HepG2 (cell line): Measurements from ENCODE around the gene PLPPR3. TPM values are rescaled to one million over a fixed set of nuclear protein-coding genes. Genes with fewer than 3 reads are reported as not detected.

Source experiments
- HNRNPH1 ChIP-seq: fragments of 200-400 bp; formaldehyde crosslinking; optimal IDR thresholded peaks from 2 replicates; pipeline ENCODE3; 2017; ENCODE audit warnings: mild to moderate bottlenecking, low read depth, low read length
- LRRFIP1 ChIP-seq: sonication (generic); formaldehyde crosslinking; conservative IDR thresholded peaks from 2 replicates; pipeline ENCODE4 v1.4.0; 2020; ENCODE audit warnings: missing genetic modification reagents
- MIXL1 ChIP-seq: IDR thresholded peaks from 2 replicates; pipeline ENCODE4 v1.6.1; 2016
- PRDM4 ChIP-seq: sonication (generic); formaldehyde crosslinking; IDR thresholded peaks from 2 replicates; pipeline ENCODE4 v1.9.0; 2021; ENCODE audit warnings: missing genetic modification reagents, borderline replicate concordance
- SRSF4 ChIP-seq: fragments of 200-400 bp; formaldehyde crosslinking; IDR thresholded peaks from one replicate; pipeline ENCODE4 v1.6.1; 2018; ENCODE audit warnings: mild to moderate bottlenecking, low read depth, low read length, moderate library complexity; ENCODE audit not compliant: poor library complexity, severe bottlenecking
- STAT5B ChIP-seq: sonication (generic); formaldehyde crosslinking; IDR thresholded peaks from 2 replicates; pipeline ENCODE4 v1.4.0; 2020; ENCODE audit warnings: missing genetic modification reagents
- ZBTB34 ChIP-seq: sonication (generic); formaldehyde crosslinking; IDR thresholded peaks from 2 replicates; pipeline ENCODE4 v1.8.0; 2022; ENCODE audit warnings: mild to moderate bottlenecking, missing genetic modification reagents
- ZNF407 ChIP-seq: sonication (generic); formaldehyde crosslinking; IDR thresholded peaks from one replicate; pipeline ENCODE4 v1.5.1; 2020; ENCODE audit warnings: mild to moderate bottlenecking, missing genetic modification reagents; ENCODE audit errors: not compliant biosample characterization
- ZNF660 ChIP-seq: sonication (generic); formaldehyde crosslinking; IDR thresholded peaks from 2 replicates; pipeline ENCODE4 v1.5.1; 2020; ENCODE audit warnings: mild to moderate bottlenecking, low read depth, missing genetic modification reagents, borderline replicate concordance
- ZNF768 ChIP-seq: sonication (generic); formaldehyde crosslinking; IDR thresholded peaks from 2 replicates; pipeline ENCODE4 v1.4.0; 2020; ENCODE audit warnings: missing genetic modification reagents
- polyA plus RNA-seq, 8 experiments: library from polyadenylated mRNA; depleted of rRNA in 3 of 8; stranded (reverse) in 7 of 8; unstranded in 1 of 8; fragments of >200 nt; fragmentation: Illumina TruSeq in 4 of 8; extraction: Trizol in 4 of 8; gene quantifications; 2 replicates each; pipeline versions ENCODE4 v1.2.1 to v1.2.3, GENCODE V29; 2011 to 2016; ENCODE audit warnings: low read depth in 4 of 8, missing spikeins in 1 of 8, mixed read lengths in 1 of 8; ENCODE audit not compliant: insufficient read depth in 1 of 8
- total RNA-seq, 5 experiments: library from RNA; depleted of rRNA; stranded (reverse); fragments of >200 nt; fragmentation: Illumina TruSeq; extraction: Trizol; gene quantifications; 2 replicates each; pipeline ENCODE4 v1.2.3, GENCODE V29; 2016; ENCODE audit warnings: low read depth in 1 of 5

Gene PLPPR3
- total and polyA plus RNA-seq, 2 of the 13 experiments (the other 11 are each of a cell fraction or from before 2014, with no cell fraction given): 0.07 to 0.16 TPM

GRCh38 chr19:778910-779653, 42.7 kb downstream of the PLPPR3 start (continued):
- TF ChIP-seq ZNF407 (CRISPR knock-in tag): no peak
- TF ChIP-seq PRDM4 (CRISPR knock-in tag): peak; percentile 63; the same call in 1 of the 2 replicates
- TF ChIP-seq SRSF4: no peak
- TF ChIP-seq ZNF768 (CRISPR knock-in tag): no peak; the same call in 1 of the 2 replicates
- peak; percentile 71 for TF ChIP-seq MIXL1 (CRISPR knock-in tag)
- no peak for TF ChIP-seq HNRNPH1
- no peak for TF ChIP-seq ZNF660
- 0 out of 2 replicates have a peak, but pooled peaks have one; percentile 16 for TF ChIP-seq ZBTB34 (CRISPR knock-in tag)
- TF ChIP-seq STAT5B (CRISPR knock-in tag): no peak
- no peak for TF ChIP-seq LRRFIP1 (CRISPR knock-in tag)
